A549 treated with ZK216348 at 1 μM for 4 hours (cell line): ENCODE data around the gene ARHGEF6. TPM values are rescaled to one million over a fixed set of nuclear protein-coding genes. Genes with fewer than 3 reads are reported as not detected.

Experiments used
- total RNA-seq: library from RNA; stranded (reverse); fragments of 200-300 nt; extraction: Qiagen RNA extraction; gene quantifications from 5 replicates; pipeline ENCODE4 v1.2.3, GENCODE V29; 2022; ENCODE audit warnings: low read depth

ARHGEF6 gene
- 0.07 to 0.26 TPM (median 0.21 TPM) in 5 replicates for total RNA-seq

GRCh38 chrX:136780763-136781162 lies at the start of gene ARHGEF6:
ARHGEF6 (minus strand) TSS chrX:136780932; CDS start chrX:136780882, 50 bp downstream.

GRCh38 chrX:136647677-136648360 lies 132.9 kb downstream of the ARHGEF6 start, which contains the start of gene CD40LG:
CD40LG (plus strand) TSS chrX:136648158; CDS start chrX:136648249, 91 bp downstream.

Other genes starting within 250 kb of the ARHGEF6 start
- not detected in 5 replicates for gene VGLL1, start 248.7 kb downstream of the ARHGEF6 start, total RNA-seq
- gene CD40LG, start 132.8 kb downstream of the ARHGEF6 start, total RNA-seq: not detected in 5 replicates
- 215 to 331 TPM (median 220 TPM) in 5 replicates for gene RBMX, start 99.8 kb upstream of the ARHGEF6 start, total RNA-seq